Measurements from ENCODE around the gene RNF207.
A peak's percentile ranks its signal among the peaks of the same experiment; 100 is the strongest.
"Not testable (repeated sequence)": the region's sequence is repeated elsewhere in the genome, so short reads cannot be mapped to it uniquely, and the experiment has no call there.

Gene RNF207

GRCh38 chr1:6206520-6206855, 569 bp downstream of the RNF207 start:
- DNase-seq: no peak

DNA sequence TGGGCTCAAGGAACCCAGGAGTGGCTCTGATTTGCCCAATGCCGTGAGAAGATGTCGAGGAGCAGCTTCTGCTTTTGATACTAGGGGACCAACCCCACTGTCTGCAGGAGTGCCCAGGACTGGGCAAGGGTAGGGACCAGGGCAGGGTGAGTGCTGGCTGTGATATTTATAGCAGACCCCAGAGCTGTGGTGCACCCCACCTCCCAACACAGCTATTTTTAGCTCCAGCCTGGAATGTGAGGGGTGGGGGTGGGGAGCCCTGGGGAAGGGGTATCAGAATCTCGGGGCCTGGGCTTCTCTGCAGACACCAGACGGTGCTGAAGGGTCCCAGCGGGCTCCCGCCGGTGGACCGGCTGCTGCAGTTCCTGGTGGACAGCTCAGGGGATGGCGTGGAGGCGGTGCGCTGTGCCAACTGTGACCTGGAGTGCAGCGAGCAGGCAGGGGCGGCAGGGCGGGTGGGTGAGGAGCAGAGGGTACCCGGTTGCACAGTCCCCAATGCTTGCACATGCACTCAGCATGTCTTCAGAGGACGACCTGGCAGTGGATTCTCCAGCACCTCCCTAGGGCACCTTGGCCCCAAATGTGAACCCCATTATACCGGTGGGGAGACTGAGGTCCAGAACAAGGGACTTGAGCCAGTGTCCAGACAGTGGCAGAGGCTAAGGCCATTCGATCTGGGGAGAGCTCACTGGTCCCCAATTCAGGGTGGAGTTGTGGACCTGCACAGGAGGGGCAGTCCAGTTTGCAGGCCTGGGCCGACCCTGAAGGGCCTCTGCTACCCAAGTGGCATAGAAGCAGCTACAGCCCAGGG, 1.4 kb downstream of the RNF207 start:
- no peak for DNase-seq

- DNase-seq: no peak
Observed at GRCh38 chr1:6207921-6208320, 2.0 kb downstream of the RNF207 start.

DNA sequence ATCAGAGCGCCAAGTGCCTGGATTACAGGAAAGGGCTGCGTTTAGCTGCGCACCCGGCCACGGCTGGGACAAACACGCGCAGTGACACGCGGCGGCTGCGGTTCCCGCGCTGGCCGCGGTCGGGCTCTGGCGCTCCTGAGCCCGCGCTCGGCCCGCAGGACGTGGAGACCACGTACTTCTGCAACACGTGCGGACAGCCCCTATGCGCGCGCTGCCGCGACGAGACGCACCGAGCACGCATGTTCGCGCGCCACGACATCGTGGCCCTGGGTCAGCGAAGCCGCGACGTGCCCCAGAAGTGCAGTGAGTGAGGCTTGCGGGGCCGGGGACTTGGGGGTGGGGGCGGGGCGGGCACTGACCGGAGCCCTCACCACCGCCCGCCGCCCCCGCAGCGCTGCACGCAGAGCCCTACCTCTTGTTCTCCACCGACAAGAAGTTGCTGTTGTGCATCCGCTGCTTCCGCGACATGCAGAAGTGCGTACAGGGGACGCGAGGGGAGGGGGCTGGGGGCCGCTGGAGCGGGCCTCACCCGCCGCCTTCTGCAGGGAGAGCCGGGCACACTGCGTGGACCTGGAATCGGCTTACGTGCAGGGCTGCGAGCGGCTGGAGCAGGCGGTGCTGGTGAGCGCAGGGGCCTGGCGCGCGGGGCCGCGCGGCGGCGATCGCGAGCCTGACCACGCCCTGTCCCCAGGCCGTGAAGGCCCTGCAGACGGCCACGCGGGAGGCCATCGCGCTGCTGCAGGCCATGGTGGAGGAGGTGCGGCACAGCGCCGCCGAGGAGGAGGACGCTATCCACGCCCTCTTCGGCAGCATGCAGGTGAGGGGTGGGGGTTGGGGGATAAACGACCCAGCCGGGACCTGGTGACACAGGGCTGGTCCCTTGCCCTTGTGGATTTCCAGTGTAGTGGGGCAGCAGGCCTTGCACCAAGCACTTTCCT, 3.1 kb downstream of the RNF207 start:
- peak; percentile 52 for DNase-seq

- DNase-seq: no peak
Observed at GRCh38 chr1:6209661-6210580, 4.0 kb downstream of the RNF207 start.

DNA sequence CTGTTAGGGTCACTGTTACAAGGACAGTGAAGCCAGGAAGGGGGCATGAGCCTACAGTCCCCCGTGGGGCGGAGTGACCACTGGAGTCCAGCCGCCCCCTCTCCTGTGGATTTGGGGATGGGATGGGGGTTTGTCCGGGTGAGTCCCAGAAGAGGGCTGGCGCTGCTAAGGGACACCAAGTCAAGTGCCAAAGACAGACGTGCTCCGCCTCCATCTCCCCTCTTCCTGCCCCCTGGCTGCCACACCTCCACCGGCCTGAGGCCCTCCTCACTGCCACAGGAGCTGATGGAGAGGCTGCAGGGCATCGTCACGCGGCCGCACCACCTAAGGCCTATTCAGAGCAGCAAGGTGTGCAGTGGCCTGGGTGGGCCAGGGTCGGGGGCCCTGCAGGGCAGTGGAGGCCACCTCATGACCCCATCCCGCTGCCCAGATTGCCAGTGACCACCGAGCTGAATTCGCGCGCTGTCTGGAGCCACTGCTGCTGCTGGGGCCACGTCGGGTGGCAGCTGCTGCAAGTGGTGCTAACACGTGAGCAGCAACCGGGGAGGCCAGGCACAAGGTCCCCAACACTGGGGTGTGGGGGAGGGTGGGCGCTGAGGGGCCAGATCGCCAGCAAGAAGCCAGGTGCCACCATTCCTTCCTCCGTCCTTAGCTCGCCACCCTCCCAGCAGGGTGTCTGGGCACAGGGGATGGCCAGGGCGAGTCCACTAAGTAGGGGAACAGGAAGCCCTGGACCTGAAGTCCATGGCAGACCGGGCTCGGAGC, 4.9 kb downstream of the RNF207 start:
- DNase-seq: no peak

- DNase-seq: no peak
Observed at GRCh38 chr1:6211731-6212130, 5.8 kb downstream of the RNF207 start.

- DNase-seq: no peak
Observed at GRCh38 chr1:6212193-6212959, 6.5 kb downstream of the RNF207 start.

GRCh38 chr1:6218375-6219164, 12.7 kb downstream of the RNF207 start:
- no peak for DNase-seq

DNA sequence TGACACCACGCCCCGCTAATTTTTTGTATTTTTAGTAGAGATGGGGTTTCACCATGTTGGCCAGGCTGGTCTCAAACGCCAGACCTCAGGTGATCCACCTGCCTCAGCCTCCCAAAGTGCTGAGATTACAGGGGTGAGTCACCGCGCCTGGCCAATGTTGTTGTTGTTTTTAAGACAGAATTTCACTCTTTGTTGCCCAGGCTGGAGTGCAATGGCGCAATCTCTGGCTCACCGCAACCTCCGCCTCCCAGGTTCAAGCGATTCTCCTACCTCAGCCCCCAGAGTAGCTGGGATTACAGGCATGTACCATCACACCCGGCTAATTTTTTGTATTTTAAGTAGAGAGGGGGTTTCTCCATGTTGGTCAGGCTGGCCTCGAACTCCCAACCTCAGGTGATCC, 13.7 kb downstream of the RNF207 start:
- not testable (repeated sequence) for DNase-seq

GRCh38 chr1:6220236-6220635, 14.3 kb downstream of the RNF207 start:
- no peak for DNase-seq

GRCh38 chr1:6221210-6221784, 15.4 kb downstream of the RNF207 start:
- no peak for DNase-seq

DNA sequence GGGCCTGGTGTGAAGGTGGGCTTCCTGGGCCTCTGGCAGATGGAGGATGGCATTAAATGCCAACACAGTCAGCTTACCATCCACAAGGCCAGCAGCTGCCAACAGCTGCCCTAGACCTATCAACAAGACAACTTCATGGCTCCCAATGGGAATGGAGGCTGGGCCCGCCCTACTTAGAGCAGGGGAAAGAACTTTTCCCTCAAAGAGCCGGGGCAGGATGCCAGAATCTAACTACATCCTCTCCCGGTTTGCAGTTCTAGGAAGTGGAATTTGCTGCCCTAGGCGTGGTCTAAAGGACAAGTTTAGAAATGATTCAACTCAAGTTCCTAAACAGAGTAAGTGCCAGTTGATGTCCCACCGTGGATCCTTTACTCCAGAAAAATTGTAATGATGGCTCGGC, 16.7 kb downstream of the RNF207 start:
- DNase-seq: peak; percentile 76

GRCh38 chr1:6223617-6224016, 17.7 kb downstream of the RNF207 start:
- DNase-seq: no peak

GRCh38 chr1:6224718-6225117, 18.8 kb downstream of the RNF207 start:
- no peak for DNase-seq

- DNase-seq: no peak
Observed at GRCh38 chr1:6225651-6226050, 19.7 kb downstream of the RNF207 start.

GRCh38 chr1:6233376-6233775, 27.5 kb downstream of the RNF207 start:
- DNase-seq: no peak

- DNase-seq: no peak
Observed at GRCh38 chr1:6234502-6235295, 28.8 kb downstream of the RNF207 start.

GRCh38 chr1:6235296-6235677, 29.4 kb downstream of the RNF207 start:
- DNase-seq: no peak

Measured in left hindlimb (tissue), 1 donor.